Fibroblast of mammary gland (primary cell): Measurements from ENCODE around the gene KIFBP.
A peak's percentile ranks its signal among the peaks of the same experiment; 100 is the strongest.
"Not testable (repeated sequence)": the region's sequence is repeated elsewhere in the genome, so short reads cannot be mapped to it uniquely, and the experiment has no call there.

Source experiments
- DNase-seq: peaks from one replicate; pipeline ENCODE4 v3.0.0-alpha.2; 2010; ENCODE audit warnings: low read depth
- H3K4me3 ChIP-seq: 2 replicates; pipeline ENCODE4 v1.5.1; 2011; ENCODE audit warnings: low read depth, mild to moderate bottlenecking, low read length, moderate library complexity; ENCODE audit not compliant: control insufficient read depth
- TF ChIP-seq, protein P1 (sequence below): conservative IDR thresholded peaks from 2 replicates; pipeline ENCODE4 v1.5.1; 2011; ENCODE audit warnings: low read depth, low read length, inconsistent platforms; ENCODE audit not compliant: control insufficient read depth, insufficient read depth

KIFBP gene, protein sequence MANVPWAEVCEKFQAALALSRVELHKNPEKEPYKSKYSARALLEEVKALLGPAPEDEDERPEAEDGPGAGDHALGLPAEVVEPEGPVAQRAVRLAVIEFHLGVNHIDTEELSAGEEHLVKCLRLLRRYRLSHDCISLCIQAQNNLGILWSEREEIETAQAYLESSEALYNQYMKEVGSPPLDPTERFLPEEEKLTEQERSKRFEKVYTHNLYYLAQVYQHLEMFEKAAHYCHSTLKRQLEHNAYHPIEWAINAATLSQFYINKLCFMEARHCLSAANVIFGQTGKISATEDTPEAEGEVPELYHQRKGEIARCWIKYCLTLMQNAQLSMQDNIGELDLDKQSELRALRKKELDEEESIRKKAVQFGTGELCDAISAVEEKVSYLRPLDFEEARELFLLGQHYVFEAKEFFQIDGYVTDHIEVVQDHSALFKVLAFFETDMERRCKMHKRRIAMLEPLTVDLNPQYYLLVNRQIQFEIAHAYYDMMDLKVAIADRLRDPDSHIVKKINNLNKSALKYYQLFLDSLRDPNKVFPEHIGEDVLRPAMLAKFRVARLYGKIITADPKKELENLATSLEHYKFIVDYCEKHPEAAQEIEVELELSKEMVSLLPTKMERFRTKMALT

DNA sequence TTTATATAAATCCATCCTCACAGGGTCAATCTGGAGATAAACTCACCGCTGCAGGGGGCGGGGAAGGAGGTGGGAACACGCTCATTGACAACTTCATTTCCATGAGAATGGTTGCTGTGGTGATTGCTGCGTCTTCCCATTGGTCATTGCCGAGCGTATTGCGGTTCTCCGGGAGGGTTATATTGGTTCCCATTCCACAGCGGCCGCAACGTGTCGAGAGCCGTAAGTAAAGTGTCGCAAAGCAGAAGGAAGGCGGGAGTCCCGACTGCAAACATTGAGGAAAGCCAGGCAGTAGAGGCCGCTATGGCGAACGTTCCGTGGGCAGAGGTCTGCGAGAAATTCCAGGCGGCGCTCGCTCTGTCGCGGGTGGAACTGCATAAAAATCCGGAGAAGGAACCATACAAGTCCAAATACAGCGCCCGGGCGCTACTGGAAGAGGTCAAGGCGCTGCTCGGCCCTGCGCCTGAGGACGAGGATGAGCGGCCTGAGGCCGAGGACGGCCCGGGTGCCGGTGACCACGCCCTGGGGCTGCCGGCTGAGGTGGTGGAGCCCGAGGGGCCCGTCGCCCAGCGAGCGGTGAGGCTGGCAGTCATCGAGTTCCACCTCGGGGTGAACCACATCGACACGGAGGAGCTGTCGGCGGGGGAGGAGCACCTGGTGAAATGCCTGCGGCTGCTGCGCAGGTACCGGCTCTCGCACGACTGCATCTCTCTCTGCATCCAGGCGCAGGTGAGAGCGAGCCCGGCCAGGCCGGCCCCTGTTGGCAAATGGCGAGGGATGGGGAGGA, at the start of gene KIFBP:
Gene KIFBP, plus strand, starts transcription at position 274 of the 787 bp plus-strand sequence. Its CDS starts 30 bp downstream, at position 304.
- peak; percentile 98 for DNase-seq
- TF ChIP-seq, protein P1, sequence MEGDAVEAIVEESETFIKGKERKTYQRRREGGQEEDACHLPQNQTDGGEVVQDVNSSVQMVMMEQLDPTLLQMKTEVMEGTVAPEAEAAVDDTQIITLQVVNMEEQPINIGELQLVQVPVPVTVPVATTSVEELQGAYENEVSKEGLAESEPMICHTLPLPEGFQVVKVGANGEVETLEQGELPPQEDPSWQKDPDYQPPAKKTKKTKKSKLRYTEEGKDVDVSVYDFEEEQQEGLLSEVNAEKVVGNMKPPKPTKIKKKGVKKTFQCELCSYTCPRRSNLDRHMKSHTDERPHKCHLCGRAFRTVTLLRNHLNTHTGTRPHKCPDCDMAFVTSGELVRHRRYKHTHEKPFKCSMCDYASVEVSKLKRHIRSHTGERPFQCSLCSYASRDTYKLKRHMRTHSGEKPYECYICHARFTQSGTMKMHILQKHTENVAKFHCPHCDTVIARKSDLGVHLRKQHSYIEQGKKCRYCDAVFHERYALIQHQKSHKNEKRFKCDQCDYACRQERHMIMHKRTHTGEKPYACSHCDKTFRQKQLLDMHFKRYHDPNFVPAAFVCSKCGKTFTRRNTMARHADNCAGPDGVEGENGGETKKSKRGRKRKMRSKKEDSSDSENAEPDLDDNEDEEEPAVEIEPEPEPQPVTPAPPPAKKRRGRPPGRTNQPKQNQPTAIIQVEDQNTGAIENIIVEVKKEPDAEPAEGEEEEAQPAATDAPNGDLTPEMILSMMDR = peak; percentile 47
- H3K4me3 ChIP-seq = peak within 1 kb of the TSS; percentile 95

DNA sequence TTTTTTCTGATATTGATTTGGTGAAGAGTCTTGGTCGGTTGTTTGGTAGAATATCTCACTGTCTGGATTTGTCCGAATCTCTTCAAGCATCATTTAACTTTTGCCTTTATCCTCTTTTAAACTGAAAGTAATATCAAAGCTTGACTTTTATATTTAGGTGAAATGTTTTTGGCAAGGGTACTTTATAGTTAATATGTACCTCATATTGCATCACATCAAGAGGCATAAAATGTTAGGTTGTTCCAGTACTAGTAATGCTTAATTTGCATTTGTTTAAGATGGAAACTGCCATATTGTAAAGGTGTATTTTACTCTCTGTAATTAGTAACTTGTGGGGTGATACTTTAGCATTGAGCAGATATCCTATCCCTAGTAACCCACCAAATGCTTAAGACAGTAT, 49.7 kb upstream of the KIFBP start:
- TF ChIP-seq, protein P1 = no peak
- H3K4me3 ChIP-seq = no peak overlapping the region
- DNase-seq = no peak

DNA sequence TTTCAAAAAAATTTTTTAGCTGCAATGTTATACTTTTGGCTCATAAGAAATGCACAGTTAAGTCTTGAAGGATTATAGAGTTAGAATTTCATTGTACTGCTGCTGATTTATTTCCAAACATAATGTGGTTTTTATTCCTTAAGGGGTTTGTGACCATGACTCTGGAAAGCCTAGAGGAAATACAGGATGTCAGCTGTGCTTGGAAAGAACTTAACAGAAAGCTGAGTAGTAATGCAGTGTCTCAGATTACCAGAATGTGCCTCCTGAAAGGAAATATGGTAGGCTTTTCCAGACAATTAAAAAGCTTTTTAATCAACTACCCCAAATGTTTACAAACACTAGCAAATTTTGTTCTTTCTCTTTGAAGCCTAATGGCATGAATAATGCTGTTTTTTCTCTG, 47.7 kb upstream of the KIFBP start:
- not testable (repeated sequence) for H3K4me3 ChIP-seq, DNase-seq

DNA sequence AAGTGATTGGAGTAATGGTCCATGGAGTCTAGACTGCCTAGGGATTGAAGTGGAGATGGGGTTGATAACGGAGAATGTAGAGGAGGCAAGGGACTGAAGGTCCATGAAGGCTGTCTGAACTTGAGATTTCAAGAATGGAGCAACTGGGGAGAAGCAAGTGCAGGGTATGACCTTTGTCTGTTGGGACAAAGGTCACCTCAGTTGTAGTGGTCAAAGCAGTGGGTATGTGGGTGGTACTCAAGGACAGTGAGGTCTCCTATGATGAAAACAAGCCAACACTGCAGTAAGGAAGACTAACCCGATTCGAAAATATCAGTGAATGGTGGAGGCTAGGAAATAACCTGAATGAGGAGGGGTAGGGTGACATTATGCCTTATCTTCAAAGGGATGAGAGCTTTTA, 38.0 kb upstream of the KIFBP start:
- no peak overlapping the region for H3K4me3 ChIP-seq
- DNase-seq = no peak
- TF ChIP-seq, protein P1 = no peak

DNA sequence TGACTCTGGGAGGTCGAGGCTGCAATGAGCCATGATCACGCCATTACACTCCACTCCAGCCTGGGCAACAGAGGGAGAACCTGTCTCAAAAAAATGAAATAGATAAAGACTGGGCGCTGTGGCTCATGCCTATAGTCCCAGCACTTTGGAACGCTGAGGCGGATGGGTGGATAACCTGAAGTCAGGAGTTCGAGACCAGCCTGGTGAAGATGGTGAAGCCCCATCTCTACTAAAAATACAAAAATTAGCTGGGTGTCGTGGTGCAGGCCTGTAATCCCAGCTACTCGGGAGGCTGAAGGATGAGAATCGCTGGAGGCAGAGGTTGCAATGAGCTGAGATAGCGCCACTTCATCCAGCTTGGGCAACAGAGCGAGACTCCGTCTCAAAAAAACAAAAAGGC, 33.7 kb upstream of the KIFBP start:
- DNase-seq = no peak
- TF ChIP-seq, protein P1 = no peak
- H3K4me3 ChIP-seq = peak overlapping the region; percentile 99

DNA sequence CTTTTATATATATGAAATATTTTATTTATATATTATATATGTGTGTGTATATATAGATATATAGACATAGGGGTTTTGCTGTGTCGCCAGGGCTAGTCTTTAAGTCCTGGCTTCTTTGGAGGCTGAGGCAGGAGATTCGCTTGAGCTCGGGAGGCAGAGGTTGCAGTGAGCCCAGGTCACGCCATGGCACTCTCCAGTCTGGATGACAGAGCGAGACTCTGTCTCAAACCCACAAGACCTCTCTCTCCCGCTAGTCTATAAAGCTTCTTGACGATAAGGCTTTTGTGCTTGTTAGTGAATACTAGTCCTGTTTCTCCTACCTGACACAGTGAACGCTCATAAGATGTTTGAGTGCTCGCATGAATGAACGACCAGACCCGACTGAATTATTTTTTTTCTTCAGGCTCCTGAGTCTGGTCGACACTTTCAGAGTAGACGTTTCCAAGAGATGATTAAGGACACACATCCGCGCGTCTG, 33.2 kb upstream of the KIFBP start:
- DNase-seq = no peak
- TF ChIP-seq, protein P1 = no peak
- peak overlapping the region; percentile 99 for H3K4me3 ChIP-seq
